ENCODE results near the gene SNCAIP. TPM values are rescaled to one million over a fixed set of nuclear protein-coding genes. Genes with fewer than 3 reads are reported as not detected.
A peak's percentile ranks its signal among the peaks of the same experiment; 100 is the strongest.

Gene SNCAIP
- total and polyA plus RNA-seq, 2 experiments from 2014 or later = 6.1 to 11.9 TPM

DNA sequence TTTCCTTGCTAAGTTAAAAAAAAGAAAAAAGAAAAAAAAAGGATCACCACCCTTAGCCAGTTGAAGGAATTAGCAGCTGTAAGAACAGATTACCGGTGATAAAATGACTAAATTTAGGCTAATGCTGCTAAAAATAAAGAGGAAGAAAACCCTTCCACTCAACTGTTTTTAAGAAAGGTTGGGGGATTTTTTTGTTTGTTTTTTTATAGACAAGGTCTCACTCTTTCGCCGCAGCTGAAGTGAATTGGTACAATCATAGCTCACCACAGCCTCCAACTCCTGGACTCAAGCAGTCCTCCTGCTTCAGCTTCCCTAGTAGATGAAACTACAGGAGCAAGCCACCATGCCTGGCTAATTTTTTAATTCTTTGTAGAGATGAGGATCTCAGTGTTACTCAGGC, 101.7 kb downstream of the SNCAIP start (continued):
- TF ChIP-seq ZNF462 (CRISPR knock-in tag; IDR thresholded peaks at IDR 0.05) (no peak), ZNF114 (CRISPR knock-in tag; IDR thresholded peaks at IDR 0.05) (no peak), EZH2phosphoT487 (IDR thresholded peaks at IDR 0.05; ENCODE audit: unreplicated experiment) (no peak), STAT1 (IDR thresholded peaks at IDR 0.05; ENCODE audit: unreplicated experiment) (no peak), ZNF331 (CRISPR knock-in tag; IDR thresholded peaks at IDR 0.05; ENCODE audit: low read depth) (no peak), NANOG (IDR thresholded peaks at IDR 0.05; ENCODE audit: borderline replicate concordance) (no peak), JUNB (IDR thresholded peaks at IDR 0.05; ENCODE audit: unreplicated experiment) (no peak)

GRCh38 chr5:122415030-122415800, 103.2 kb downstream of the SNCAIP start:
- Histone ChIP-seq H3K79me2 (replicated peaks; ENCODE audit: insufficient read depth) (no peaks in the 10 kb centered on the region), H3K27ac (ENCODE audit: low read depth) (no peak overlapping the region), H2AFZ (no peak overlapping the region), H3K4me2 (no peak overlapping the region), H3K27me3 (ENCODE audit: insufficient read depth) (no peaks in the 10 kb centered on the region), H3K4me1 (ENCODE audit: insufficient read depth) (0 out of 2 replicates have a peak, but pooled peaks cover 6% of the 10 kb centered on the region), H3K9me2 (ENCODE audit: insufficient read depth) (peaks cover 12% of the 10 kb centered on the region; the same call in 1 of the 2 replicates), H3K36me3 (ENCODE audit: insufficient read depth) (no peaks in the 10 kb centered on the region), H4K20me1 (replicated peaks; ENCODE audit: insufficient read depth) (no peaks in the 10 kb centered on the region), H3F3A (replicated peaks; ENCODE audit: low read depth) (no peaks in the 10 kb centered on the region), H3K4me3 (no peak overlapping the region)
- Mint-ChIP-seq H3K27ac (no peak overlapping the region), H3K36me3 (ENCODE audit: low read depth) (no peaks in the 10 kb centered on the region), H3K9me3 (no peaks in the 10 kb centered on the region; the same call in 2 of the 3 replicates), H3K4me1 (peaks cover 20% of the 10 kb centered on the region), H3K4me3 (no peak overlapping the region), H3K27me3 (ENCODE audit: insufficient read depth, low read depth, poor library complexity) (no peaks in the 10 kb centered on the region)
- TF ChIP-seq JUNB (IDR thresholded peaks at IDR 0.05; ENCODE audit: unreplicated experiment) (no peak), POLR2AphosphoS5 (IDR thresholded peaks at IDR 0.05; ENCODE audit: low read depth) (no peak), REST (IDR thresholded peaks at IDR 0.05; ENCODE audit: unreplicated experiment) (no peak), CTCF (conservative IDR thresholded peaks at IDR 0.05; ENCODE audit: low read depth in 2 of 2) (peak; percentile 80 to 96), ZNF331 (CRISPR knock-in tag; IDR thresholded peaks at IDR 0.05; ENCODE audit: low read depth) (no peak)
- DNase-seq (ENCODE audit: low spot score) (peak; percentile 89), ATAC-seq (peak; percentile 100)

All from GM23338 (cell line).